Measurements from ENCODE around the gene CREBBP.

The CREBBP gene

DNA sequence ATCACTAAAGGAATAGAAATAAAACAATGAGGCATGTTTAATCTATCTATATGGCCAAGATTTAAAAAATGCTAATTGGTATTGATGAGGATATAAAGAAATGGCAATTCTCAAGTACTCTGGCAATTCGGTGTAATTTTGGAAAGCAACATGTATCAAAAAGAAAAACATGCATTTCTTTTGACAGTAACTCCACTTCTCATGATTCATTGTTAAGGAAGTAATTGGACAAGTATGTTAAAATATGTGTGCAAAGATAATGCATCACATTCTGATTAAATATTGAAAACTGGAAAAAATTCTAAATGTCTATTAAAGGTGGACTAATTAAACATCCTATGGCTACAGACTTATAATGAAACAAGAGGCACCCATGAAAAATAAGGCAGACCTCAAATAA lies 81.2 kb downstream of the CREBBP start:
- H3K9me3 ChIP-seq (ENCODE audit: low read length) = no peaks in the 10 kb centered on the region
- TF ChIP-seq CTCF (IDR thresholded peaks at IDR 0.05; ENCODE audit: low read length) (no peak), EZH2 (IDR thresholded peaks at IDR 0.05; ENCODE audit: borderline replicate concordance, low read length) (no peak)
- H3K9ac ChIP-seq (ENCODE audit: low read length) = no peak overlapping the region
- no peak overlapping the region for H3K27ac ChIP-seq (ENCODE audit: low read depth, low read length, poor library complexity, severe bottlenecking)
- no peaks in the 10 kb centered on the region for H3K9me2 ChIP-seq (ENCODE audit: low read depth, low read length)
- peaks cover 37% of the 10 kb centered on the region for H3K79me2 ChIP-seq (ENCODE audit: insufficient read depth, low read length)
- H4K20me1 ChIP-seq (ENCODE audit: insufficient read depth, low read length) = peaks cover 2% of the 10 kb centered on the region; the same call in 1 of the 2 replicates
- H2AFZ ChIP-seq (ENCODE audit: low read length) = no peak overlapping the region
- no peaks in the 10 kb centered on the region for H3K27me3 ChIP-seq (ENCODE audit: insufficient read depth, low read length)
- H3F3A ChIP-seq (ENCODE audit: insufficient read depth, low read length) = no peaks in the 10 kb centered on the region
- H3K4me2 ChIP-seq (ENCODE audit: low read length) = no peak overlapping the region
- no peak overlapping the region for H3K4me3 ChIP-seq (ENCODE audit: low read depth, low read length, poor library complexity, severe bottlenecking)
- H3K36me3 ChIP-seq (ENCODE audit: insufficient read depth, low read length) = peaks cover 4% of the 10 kb centered on the region; the same call in 1 of the 2 replicates
- peaks cover 22% of the 10 kb centered on the region for H3K4me1 ChIP-seq (ENCODE audit: insufficient read depth, low read length, severe bottlenecking)

DNA sequence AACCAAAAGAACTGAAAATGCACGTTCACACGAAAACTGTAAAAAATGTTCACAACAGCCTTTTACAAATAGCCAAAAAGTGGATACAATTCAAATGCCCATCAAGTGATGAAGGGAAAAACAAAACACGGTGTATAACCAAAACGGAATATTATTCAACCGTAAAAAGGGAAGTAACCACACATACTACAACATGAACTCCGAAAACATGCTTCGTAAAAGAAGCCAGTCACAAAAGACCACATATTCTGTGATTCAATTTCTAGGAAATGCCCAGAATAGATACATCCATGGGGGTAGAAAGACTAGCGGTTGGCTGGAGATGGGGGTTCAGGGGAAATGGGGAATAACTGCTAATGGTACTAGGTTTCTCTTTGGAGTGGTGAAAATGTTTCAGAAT lies 81.7 kb downstream of the CREBBP start:
- no peaks in the 10 kb centered on the region for H3F3A ChIP-seq (ENCODE audit: insufficient read depth, low read length)
- TF ChIP-seq EZH2 (IDR thresholded peaks at IDR 0.05; ENCODE audit: borderline replicate concordance, low read length) (no peak), CTCF (IDR thresholded peaks at IDR 0.05; ENCODE audit: low read length) (no peak)
- H3K4me3 ChIP-seq (ENCODE audit: low read depth, low read length, poor library complexity, severe bottlenecking) = no peak overlapping the region
- peak overlapping the region; percentile 43 for H3K4me2 ChIP-seq (ENCODE audit: low read length)
- H3K79me2 ChIP-seq (ENCODE audit: insufficient read depth, low read length) = peaks cover 37% of the 10 kb centered on the region
- H3K4me1 ChIP-seq (ENCODE audit: insufficient read depth, low read length, severe bottlenecking) = peaks cover 22% of the 10 kb centered on the region
- peaks cover 4% of the 10 kb centered on the region; the same call in 1 of the 2 replicates for H3K36me3 ChIP-seq (ENCODE audit: insufficient read depth, low read length)
- H3K27me3 ChIP-seq (ENCODE audit: insufficient read depth, low read length) = no peaks in the 10 kb centered on the region
- peaks cover 2% of the 10 kb centered on the region; the same call in 1 of the 2 replicates for H4K20me1 ChIP-seq (ENCODE audit: insufficient read depth, low read length)
- H2AFZ ChIP-seq (ENCODE audit: low read length) = no peak overlapping the region
- no peak overlapping the region for H3K9ac ChIP-seq (ENCODE audit: low read length)
- H3K9me2 ChIP-seq (ENCODE audit: low read depth, low read length) = no peaks in the 10 kb centered on the region
- H3K9me3 ChIP-seq (ENCODE audit: low read length) = no peaks in the 10 kb centered on the region
- H3K27ac ChIP-seq (ENCODE audit: low read depth, low read length, poor library complexity, severe bottlenecking) = no peak overlapping the region

- H3K27ac ChIP-seq (ENCODE audit: low read depth, low read length, poor library complexity, severe bottlenecking) = no peak overlapping the region
- H3K27me3 ChIP-seq (ENCODE audit: insufficient read depth, low read length) = no peaks in the 10 kb centered on the region
- no peaks in the 10 kb centered on the region for H3K9me2 ChIP-seq (ENCODE audit: low read depth, low read length)
- peaks cover 2% of the 10 kb centered on the region; the same call in 1 of the 2 replicates for H4K20me1 ChIP-seq (ENCODE audit: insufficient read depth, low read length)
- H3K4me3 ChIP-seq (ENCODE audit: low read depth, low read length, poor library complexity, severe bottlenecking) = peak overlapping the region; percentile 4
- H3K79me2 ChIP-seq (ENCODE audit: insufficient read depth, low read length) = peaks cover 37% of the 10 kb centered on the region
- H3K9ac ChIP-seq (ENCODE audit: low read length) = 0 out of 2 replicates have a peak overlapping the region, but pooled peaks have one; percentile 9
- H2AFZ ChIP-seq (ENCODE audit: low read length) = no peak overlapping the region
- peak overlapping the region; percentile 43 for H3K4me2 ChIP-seq (ENCODE audit: low read length)
- H3F3A ChIP-seq (ENCODE audit: insufficient read depth, low read length) = no peaks in the 10 kb centered on the region
- H3K9me3 ChIP-seq (ENCODE audit: low read length) = no peaks in the 10 kb centered on the region
- H3K36me3 ChIP-seq (ENCODE audit: insufficient read depth, low read length) = peaks cover 8% of the 10 kb centered on the region; the same call in 1 of the 2 replicates
- TF ChIP-seq CTCF (IDR thresholded peaks at IDR 0.05; ENCODE audit: low read length) (no peak), EZH2 (IDR thresholded peaks at IDR 0.05; ENCODE audit: borderline replicate concordance, low read length) (no peak)
- peaks cover 22% of the 10 kb centered on the region for H3K4me1 ChIP-seq (ENCODE audit: insufficient read depth, low read length, severe bottlenecking)
Measured at GRCh38 chr16:3797904-3798811, 82.4 kb downstream of the CREBBP start.
